Dendritic cell treated with granulocyte-macrophage colony-stimulating factor and Interleukin-4, amounts not matched to agents 40 ng/mL and 50 ng/mL, for 4 days (primary cell): ENCODE measurements around the gene ZNF789.
"Not testable (repeated sequence)": the region's sequence is repeated elsewhere in the genome, so short reads cannot be mapped to it uniquely, and the experiment has no call there.

Experiments used
- H3K27ac Mint-ChIP-seq: one replicate; pipeline ENCODE4 v1.8.0; 2022; ENCODE audit warnings: mild to moderate bottlenecking, mixed read lengths
- H3K27me3 Mint-ChIP-seq: one replicate; pipeline ENCODE4 v1.8.0; 2022; ENCODE audit warnings: mild to moderate bottlenecking, mixed read lengths
- H3K36me3 Mint-ChIP-seq: one replicate; pipeline ENCODE4 v1.8.0; 2022; ENCODE audit warnings: low read depth, mixed read lengths
- H3K4me1 Mint-ChIP-seq: one replicate; pipeline ENCODE4 v1.8.0; 2022; ENCODE audit warnings: low read depth, mixed read lengths
- H3K4me3 Mint-ChIP-seq: one replicate; pipeline ENCODE4 v1.8.0; 2022; ENCODE audit warnings: mild to moderate bottlenecking, moderate library complexity, mixed read lengths
- H3K9me3 Mint-ChIP-seq: one replicate; pipeline ENCODE4 v1.8.0; 2022; ENCODE audit warnings: mixed read lengths
- intact Hi-C: fragments of 100-400 bp; cut with micrococcal nuclease; formaldehyde crosslinking; loops from one replicate; pipeline ENCODE4 v1.15.0; 2022

Gene ZNF789

DNA sequence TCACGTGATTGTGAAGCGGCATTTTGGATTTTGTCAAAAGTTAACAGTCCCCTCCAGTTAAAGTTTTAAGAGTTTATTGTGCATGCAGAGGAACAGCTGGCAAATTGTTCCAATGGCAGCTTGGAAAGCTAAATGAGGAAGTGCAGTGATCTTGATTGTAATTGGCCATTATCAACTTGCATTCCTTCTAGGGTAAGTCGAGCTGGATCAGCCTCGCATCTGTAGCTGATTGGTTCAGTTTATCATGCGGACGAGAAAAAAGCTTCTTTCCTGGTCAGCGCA is 566 bp downstream of the ZNF789 start:
- intact Hi-C loops = loop anchor here (1.0 to 10.0 kb wide), 2 partner anchors 27 to 82 kb away; partner anchors contain the start of genes FAM200A, ZNF394 and ZNF655
- H3K9me3 Mint-ChIP-seq = no peaks in the 10 kb centered on the region
- peaks cover 22% of the 10 kb centered on the region for H3K27me3 Mint-ChIP-seq
- peaks cover 37% of the 10 kb centered on the region for H3K4me1 Mint-ChIP-seq
- H3K27ac Mint-ChIP-seq = peak overlapping the region; percentile 91
- H3K36me3 Mint-ChIP-seq = peaks cover 47% of the 10 kb centered on the region
- peak overlapping the region; percentile 99 for H3K4me3 Mint-ChIP-seq

DNA sequence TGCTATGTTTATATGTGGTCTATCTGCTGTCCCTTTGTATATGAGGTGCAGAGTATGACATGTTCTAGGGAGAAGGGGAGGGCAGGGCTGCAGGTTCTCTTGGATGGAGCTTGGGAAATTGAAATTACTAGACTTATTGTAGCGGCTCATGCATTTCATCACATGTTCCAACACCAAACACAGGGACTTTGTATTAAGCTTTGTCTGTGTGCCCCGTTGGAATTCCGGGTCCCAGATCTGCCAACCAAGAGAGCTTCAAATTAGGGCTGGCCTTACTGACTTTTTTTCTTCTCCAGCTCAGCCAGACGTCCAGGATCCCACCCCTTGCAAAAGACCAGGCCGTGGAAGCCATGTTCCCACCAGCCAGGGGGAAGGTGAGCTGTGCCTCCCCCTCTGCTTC is 3.4 kb downstream of the ZNF789 start:
- H3K36me3 Mint-ChIP-seq = peaks cover 69% of the 10 kb centered on the region
- no peak overlapping the region for H3K27ac Mint-ChIP-seq
- H3K4me1 Mint-ChIP-seq = peaks cover 56% of the 10 kb centered on the region
- no peaks in the 10 kb centered on the region for H3K9me3 Mint-ChIP-seq
- H3K27me3 Mint-ChIP-seq = peaks cover 1% of the 10 kb centered on the region
- intact Hi-C loops = loop anchor here (10.0 kb wide), 1 partner anchor 79 kb away; the partner anchor contains the start of genes FAM200A and ZNF655
- H3K4me3 Mint-ChIP-seq = no peak overlapping the region

DNA sequence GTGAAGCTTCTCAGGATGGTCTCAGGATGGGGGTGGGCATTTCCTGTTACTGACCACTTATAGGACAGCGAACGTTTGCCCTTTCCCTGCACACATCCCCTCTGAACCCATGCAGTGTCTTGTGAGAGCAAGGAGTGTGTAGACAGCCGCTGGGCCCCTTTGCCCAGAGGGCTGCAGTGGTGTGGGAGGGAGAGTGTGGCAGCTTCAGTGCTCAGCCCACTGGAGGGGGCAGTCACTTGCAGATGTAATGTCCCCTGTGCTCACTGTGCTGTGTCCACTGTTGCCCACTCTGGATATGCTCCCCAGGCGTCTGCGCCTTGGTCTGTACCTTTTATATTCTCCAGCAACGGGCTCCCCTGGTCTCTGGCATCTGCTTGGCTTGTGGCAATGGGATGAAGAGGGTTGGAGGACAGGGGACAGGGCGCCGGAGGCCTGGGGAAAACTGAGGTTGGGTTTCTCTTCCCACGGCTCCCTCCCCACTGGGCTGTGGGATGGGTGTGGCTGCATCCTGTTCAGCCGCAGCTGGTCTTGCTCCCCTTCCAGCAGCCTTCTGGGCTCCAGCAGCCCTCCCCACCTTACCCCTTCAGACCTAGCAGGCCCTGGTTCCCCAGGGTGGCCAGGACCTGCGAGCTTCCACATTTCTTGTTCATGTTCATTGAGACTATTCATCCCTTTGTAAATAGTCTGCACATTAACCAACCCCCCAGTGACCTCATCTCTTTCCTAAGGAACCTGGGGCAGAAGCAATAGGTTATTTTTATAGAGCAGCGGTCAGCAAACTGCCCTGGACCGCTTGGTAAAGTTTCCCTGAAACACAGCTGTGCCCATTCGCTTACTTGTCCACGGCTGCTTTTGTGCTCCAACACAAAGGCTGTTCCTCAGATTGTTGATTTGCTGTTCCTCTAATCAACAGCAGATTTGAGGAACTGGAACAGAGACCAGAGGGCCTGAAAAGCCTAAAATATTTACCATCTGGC is 6.1 kb downstream of the ZNF789 start:
- Mint-ChIP-seq H3K36me3 (peaks cover 81% of the 10 kb centered on the region), H3K4me1 (peaks cover 52% of the 10 kb centered on the region), H3K27ac (peak overlapping the region; percentile 92), H3K27me3 (no peaks in the 10 kb centered on the region), H3K9me3 (no peaks in the 10 kb centered on the region), H3K4me3 (peak overlapping the region; percentile 69)
- intact Hi-C loops = loop anchor here (10.0 kb wide), 1 partner anchor 76 kb away; the partner anchor contains the start of genes FAM200A and ZNF655

DNA sequence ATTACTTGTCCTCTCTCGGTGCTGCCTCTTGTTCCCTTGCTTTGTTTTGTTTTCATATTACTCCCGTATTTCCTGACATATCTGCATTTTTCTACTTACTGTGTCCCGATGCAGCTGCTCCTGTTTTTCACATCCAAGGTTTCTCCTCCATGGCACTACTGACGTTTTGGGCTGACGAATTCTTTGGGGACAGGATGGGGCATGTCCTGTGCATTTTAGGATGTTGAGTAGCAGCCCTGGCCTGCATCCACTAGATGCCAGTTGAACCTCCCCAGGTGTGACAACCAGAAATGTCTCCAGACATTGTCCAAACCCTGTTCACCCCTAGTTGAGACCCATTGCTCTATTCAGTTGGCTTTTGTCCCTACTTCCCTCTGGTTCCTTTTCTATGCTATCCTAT is 12.4 kb downstream of the ZNF789 start:
- Mint-ChIP-seq H3K36me3 (peaks cover 90% of the 10 kb centered on the region), H3K27ac (no peak overlapping the region), H3K4me3 (no peak overlapping the region), H3K4me1 (peaks cover 5% of the 10 kb centered on the region), H3K27me3 (no peaks in the 10 kb centered on the region), H3K9me3 (no peaks in the 10 kb centered on the region)
- intact Hi-C loops = no loop called here

DNA sequence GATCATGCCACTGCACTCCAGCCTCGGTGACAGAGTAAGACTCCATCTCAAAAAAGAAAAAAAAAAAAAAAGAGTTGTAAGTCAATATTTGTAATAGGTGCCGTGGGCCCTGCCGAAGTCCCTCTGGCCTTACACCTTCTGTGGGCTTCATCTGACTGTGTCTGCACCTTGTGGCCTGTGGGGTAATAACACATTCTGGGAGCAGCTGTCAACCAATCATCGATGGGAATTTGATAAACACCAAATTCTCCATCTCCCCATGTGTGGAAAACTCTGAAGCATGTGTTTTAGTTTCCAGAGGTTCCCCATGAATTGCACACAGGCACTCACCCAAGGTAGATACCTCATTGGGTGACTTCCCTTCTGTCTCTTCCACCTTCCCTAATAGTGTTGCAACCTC is 16.5 kb downstream of the ZNF789 start:
- no peak overlapping the region for H3K27ac Mint-ChIP-seq
- H3K4me1 Mint-ChIP-seq = no peaks in the 10 kb centered on the region
- no peak overlapping the region for H3K4me3 Mint-ChIP-seq
- intact Hi-C loops = no loop called here
- H3K36me3 Mint-ChIP-seq = peaks cover 91% of the 10 kb centered on the region
- no peaks in the 10 kb centered on the region for H3K27me3 Mint-ChIP-seq
- H3K9me3 Mint-ChIP-seq = peaks cover 10% of the 10 kb centered on the region

DNA sequence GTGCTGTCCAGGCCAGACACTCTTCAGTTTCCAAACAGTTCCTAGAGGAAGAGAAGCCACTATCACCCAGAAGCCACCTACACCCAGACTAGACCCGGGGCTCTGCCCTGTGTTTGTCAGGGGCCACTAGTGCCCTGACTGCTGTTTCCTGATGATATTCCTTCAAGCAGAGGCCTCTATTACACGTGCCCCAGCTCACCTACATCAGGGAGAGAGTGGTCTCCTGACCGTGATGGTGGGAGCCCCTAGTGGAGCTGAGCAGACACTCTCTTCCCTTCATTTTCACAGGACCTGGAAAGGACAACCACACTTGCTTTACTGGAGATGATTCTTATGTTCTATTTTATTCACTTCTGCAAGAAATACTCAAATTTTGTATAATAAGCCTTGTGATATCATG is 18.2 kb downstream of the ZNF789 start:
- no peak overlapping the region for H3K4me3 Mint-ChIP-seq
- no peaks in the 10 kb centered on the region for H3K4me1 Mint-ChIP-seq
- intact Hi-C loops = no loop called here
- H3K9me3 Mint-ChIP-seq = peaks cover 16% of the 10 kb centered on the region
- no peaks in the 10 kb centered on the region for H3K27me3 Mint-ChIP-seq
- H3K36me3 Mint-ChIP-seq = peaks cover 91% of the 10 kb centered on the region
- H3K27ac Mint-ChIP-seq = no peak overlapping the region

DNA sequence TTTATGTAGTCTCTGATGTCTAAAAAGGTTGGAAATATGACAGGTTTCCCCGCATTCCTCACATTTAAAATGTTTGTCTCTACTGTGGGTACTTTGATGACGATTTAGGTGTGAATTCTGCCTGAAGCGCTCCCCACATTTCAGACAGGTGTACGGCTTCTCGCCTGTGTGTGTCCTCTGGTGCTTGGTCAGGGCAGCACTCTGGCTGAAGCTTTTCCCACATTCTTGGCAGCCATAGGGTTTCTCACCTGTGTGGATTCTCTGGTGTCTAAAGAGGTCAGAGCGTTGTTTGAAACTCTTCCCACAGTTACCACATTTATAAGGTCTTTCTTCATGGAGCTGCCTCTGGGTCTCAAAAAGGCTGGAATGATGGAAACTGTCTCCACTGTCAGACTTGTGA is 21.1 kb downstream of the ZNF789 start:
- H3K4me1 Mint-ChIP-seq = peaks cover 14% of the 10 kb centered on the region

DNA sequence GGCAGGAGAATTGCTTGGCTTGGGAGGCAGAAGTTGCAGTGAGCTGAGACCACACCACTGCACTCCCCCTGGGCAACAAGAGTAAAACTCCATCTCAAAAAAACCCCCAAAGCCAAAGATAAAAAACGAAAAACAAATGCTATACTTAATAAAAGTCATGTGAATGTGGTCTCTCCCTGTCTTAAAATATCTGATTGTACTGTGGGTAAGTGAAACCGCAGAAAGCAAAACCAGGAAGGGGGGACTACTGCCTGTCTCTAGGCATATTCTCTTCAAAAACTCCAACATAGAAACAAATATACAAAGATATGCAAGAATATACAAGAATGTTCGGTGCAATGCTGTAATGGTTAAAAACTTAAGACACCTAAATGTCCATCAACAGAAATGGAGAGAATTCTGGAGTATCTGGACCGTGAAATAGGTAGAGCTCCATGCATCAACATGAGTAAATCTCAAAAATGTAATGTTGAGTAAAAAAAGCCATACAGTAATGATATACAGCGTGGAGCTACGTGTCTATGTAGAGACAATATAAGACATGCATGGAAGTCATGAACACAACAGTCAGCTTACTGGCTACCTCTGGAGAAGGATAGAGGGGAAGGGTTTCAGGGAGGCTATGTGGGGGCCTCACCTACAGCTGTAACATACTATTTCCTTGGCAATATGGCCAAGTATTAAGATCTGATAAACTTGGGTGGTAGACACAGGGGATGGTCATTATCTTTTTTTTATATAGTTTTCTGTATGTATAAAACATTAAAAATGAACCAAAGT is 25.3 kb downstream of the ZNF789 start:
- intact Hi-C loops = no loop called here
- Mint-ChIP-seq H3K4me3 (peak overlapping the region; percentile 96), H3K36me3 (peaks cover 74% of the 10 kb centered on the region), H3K27ac (peak overlapping the region; percentile 95), H3K27me3 (no peaks in the 10 kb centered on the region), H3K9me3 (peaks cover 16% of the 10 kb centered on the region), H3K4me1 (peaks cover 14% of the 10 kb centered on the region)

More for the DNA sequence above, 21.1 kb downstream of the ZNF789 start:
- peaks cover 90% of the 10 kb centered on the region for H3K36me3 Mint-ChIP-seq
- intact Hi-C loops = no loop called here
- no peaks in the 10 kb centered on the region for H3K27me3 Mint-ChIP-seq
- peaks cover 16% of the 10 kb centered on the region for H3K9me3 Mint-ChIP-seq
- no peak overlapping the region for H3K4me3 Mint-ChIP-seq
- H3K27ac Mint-ChIP-seq = no peak overlapping the region

DNA sequence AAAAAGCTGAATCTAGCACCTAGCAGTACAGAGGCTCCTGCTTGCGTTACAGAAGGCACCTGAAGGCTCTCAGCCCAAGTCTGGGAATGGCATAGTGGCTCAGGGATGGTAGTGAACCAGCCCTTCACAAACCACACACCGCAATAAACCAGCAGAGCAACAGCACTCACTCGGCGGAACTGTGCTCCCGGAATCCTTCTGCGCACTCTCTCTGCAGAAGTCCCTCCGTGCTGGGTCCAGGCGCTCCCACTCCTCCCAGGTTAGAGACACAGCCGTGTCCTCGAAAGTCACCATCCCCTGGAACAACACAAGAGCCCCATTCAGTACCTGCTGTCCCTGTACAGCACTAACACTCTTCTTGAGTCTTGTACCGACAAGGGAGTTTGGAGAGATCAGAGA is 25.9 kb downstream of the ZNF789 start:
- Mint-ChIP-seq H3K4me3 (peak overlapping the region; percentile 96), H3K27me3 (no peaks in the 10 kb centered on the region), H3K27ac (peak overlapping the region; percentile 95), H3K36me3 (peaks cover 68% of the 10 kb centered on the region), H3K4me1 (peaks cover 14% of the 10 kb centered on the region), H3K9me3 (peaks cover 13% of the 10 kb centered on the region)
- intact Hi-C loops = no loop called here

DNA sequence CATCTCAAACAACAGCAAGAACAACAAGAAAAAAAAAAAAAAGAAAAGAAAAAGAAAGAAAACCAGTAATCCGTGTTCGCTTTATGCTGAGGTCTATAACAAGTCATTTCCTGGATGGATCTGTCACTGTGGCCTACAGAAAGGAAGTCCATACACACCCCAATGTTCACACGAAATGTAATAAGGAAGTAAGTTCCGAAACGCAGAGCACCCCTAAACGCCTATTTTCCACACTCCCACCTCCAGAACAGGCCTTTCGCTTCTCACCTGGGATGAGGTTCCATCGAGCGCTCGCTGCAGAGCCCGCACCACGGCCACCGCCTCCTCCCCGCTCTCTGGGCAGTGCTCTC is 26.7 kb downstream of the ZNF789 start:
- intact Hi-C loops = no loop called here
- peaks cover 14% of the 10 kb centered on the region for H3K4me1 Mint-ChIP-seq
- H3K9me3 Mint-ChIP-seq = peaks cover 5% of the 10 kb centered on the region
- H3K27me3 Mint-ChIP-seq = no peaks in the 10 kb centered on the region
- peak overlapping the region; percentile 95 for H3K27ac Mint-ChIP-seq
- H3K4me3 Mint-ChIP-seq = peak overlapping the region; percentile 96
- H3K36me3 Mint-ChIP-seq = peaks cover 61% of the 10 kb centered on the region

DNA sequence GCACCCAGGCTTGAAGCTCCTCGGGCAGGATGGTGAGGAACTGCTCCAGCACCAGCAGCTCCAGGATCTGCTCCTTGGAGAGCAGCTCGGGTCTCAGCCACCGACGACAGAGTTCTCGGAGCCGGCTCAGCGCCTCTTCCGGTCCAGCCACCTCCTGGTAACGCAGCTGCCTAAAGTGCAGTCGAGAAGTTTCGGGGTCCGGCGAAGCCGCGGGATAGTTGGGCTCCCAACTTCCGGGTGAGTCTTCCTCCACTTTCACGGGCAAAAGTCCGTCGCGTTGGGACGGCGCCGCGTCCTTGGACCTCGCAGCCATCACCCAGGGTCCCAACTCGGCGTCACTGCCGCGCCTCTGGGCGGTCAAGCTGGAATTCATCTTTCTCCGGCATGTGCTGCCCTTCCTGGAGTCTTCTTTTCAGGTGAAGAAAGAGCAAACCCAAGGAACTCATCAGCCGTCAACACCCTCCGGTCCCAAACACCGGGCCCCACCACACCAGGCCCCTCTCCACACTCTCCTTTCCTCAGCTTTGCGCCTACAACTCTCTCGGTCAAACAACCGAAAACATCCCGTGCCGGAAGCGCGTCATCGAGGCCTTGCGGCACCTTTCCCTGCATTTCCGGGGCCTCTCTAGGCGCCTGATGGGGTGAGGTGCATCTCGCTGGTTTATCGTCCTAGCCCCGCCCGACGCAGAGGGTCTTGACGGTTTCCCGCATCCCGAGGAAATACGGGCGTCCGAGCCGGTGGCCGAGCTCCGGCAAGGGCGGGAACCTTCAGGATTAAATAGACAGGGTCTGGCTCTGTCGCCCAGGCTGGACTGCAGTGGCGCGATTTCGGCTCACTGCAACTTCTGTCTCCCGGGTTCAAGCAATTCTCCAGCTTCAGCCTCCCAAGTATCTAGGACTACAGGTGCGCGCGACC is 27.3 kb downstream of the ZNF789 start, which contains the start of gene ZNF394:
Gene ZNF394 (minus strand): TSS at position 561 of the 916 bp plus-strand sequence. CDS start 188 bp downstream, at position 373.
- Mint-ChIP-seq H3K36me3 (peaks cover 61% of the 10 kb centered on the region), H3K9me3 (no peaks in the 10 kb centered on the region), H3K4me3 (peak within 1 kb of the TSS; percentile 96), H3K27ac (peak within 1 kb of the TSS; percentile 95), H3K27me3 (no peaks in the 10 kb centered on the region), H3K4me1 (peaks cover 14% of the 10 kb centered on the region)
- intact Hi-C loops = loop anchor here (1.0 to 10.0 kb wide), 2 partner anchors 27 to 115 kb away; partner anchors contain the start of gene ZSCAN25

DNA sequence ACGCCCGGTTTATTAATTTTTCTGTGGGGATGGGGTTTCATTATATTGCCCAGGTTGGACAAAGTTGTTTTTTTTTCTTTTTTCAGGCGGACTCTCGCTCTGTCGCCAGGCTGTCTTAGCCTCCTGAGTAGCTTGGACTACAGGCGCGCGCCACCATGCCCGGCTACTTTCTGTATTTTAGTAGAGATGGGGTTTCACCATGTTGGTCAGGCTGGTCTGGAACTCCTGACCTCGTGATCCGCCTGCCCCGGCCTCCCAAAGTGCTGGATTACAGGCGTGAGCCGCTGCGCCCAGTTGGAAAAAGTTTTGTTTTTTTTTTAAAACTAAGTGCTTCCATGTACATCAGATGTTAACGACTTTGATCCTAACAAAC is 27.9 kb downstream of the ZNF789 start:
- Mint-ChIP-seq H3K27me3 (no peaks in the 10 kb centered on the region), H3K9me3 (no peaks in the 10 kb centered on the region), H3K27ac (peak overlapping the region; percentile 95), H3K4me1 (peaks cover 16% of the 10 kb centered on the region), H3K4me3 (peak overlapping the region; percentile 96), H3K36me3 (peaks cover 54% of the 10 kb centered on the region)
- intact Hi-C loops = loop anchor here (1.0 to 10.0 kb wide), 2 partner anchors 27 to 114 kb away; partner anchors contain the start of gene ZSCAN25

DNA sequence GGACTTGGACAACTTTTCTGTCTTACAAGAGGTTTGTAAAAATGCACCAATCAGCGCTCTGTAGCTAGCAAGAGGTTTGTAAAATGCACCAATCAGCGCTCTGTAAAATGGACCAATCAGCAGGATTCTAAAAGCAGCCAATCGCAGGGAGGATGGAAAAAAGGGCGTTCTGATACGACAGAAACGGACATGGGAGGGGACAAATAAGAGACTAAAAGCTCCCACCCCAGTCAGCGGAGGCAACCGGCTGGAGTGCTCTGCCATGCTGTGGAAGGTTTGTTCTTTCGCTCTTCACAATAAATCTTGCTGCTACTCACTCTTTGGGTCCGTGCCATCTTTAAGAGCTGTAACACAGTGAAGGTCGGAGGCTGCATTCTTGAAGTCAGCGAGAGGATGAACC is 28.5 kb downstream of the ZNF789 start:
- not testable (repeated sequence) for H3K9me3 Mint-ChIP-seq, H3K27me3 Mint-ChIP-seq
- Mint-ChIP-seq H3K27ac (peak overlapping the region; percentile 95), H3K36me3 (peaks cover 51% of the 10 kb centered on the region), H3K4me1 (peaks cover 22% of the 10 kb centered on the region), H3K4me3 (peak overlapping the region; percentile 96)
- intact Hi-C loops = loop anchor here (10.0 kb wide), 1 partner anchor 114 kb away; the partner anchor contains the start of gene ZSCAN25
